DND-41 (cell line): Measurements from ENCODE around the gene FRY.

ENCODE experiments used
- EZH2 ChIP-seq: IDR thresholded peaks from 3 replicates; pipeline ENCODE4 v1.6.1; 2012; ENCODE audit warnings: borderline replicate concordance, low read depth, mild to moderate bottlenecking, moderate library complexity, low read length, inconsistent platforms; ENCODE audit not compliant: severe bottlenecking
- TF ChIP-seq, protein P1 (sequence below): IDR thresholded peaks from 2 replicates; pipeline ENCODE4 v1.5.1; 2012; ENCODE audit warnings: borderline replicate concordance, low read length, moderate library complexity, mild to moderate bottlenecking; ENCODE audit not compliant: poor library complexity, severe bottlenecking; ENCODE audit errors: extremely low read depth

GRCh38 chr13:32023096-32023495 lies 8.5 kb upstream of the FRY start:
- TF ChIP-seq EZH2 = no peak
- TF ChIP-seq, protein P1, sequence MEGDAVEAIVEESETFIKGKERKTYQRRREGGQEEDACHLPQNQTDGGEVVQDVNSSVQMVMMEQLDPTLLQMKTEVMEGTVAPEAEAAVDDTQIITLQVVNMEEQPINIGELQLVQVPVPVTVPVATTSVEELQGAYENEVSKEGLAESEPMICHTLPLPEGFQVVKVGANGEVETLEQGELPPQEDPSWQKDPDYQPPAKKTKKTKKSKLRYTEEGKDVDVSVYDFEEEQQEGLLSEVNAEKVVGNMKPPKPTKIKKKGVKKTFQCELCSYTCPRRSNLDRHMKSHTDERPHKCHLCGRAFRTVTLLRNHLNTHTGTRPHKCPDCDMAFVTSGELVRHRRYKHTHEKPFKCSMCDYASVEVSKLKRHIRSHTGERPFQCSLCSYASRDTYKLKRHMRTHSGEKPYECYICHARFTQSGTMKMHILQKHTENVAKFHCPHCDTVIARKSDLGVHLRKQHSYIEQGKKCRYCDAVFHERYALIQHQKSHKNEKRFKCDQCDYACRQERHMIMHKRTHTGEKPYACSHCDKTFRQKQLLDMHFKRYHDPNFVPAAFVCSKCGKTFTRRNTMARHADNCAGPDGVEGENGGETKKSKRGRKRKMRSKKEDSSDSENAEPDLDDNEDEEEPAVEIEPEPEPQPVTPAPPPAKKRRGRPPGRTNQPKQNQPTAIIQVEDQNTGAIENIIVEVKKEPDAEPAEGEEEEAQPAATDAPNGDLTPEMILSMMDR = no peak
